Activated naive CD4-positive, alpha-beta T cell treated with anti-CD3 and anti-CD28 coated beads, Interleukin-2, amount 50 U/mL, for 24 hours (primary cell): ENCODE measurements around the gene APLP2.

Experiments used
- H3K27ac Mint-ChIP-seq: one replicate; pipeline ENCODE4 v1.8.0; 2021; ENCODE audit warnings: mild to moderate bottlenecking, mixed read lengths
- H3K27me3 Mint-ChIP-seq: one replicate; pipeline ENCODE4 v1.8.0; 2021; ENCODE audit warnings: mixed read lengths
- H3K36me3 Mint-ChIP-seq: one replicate; pipeline ENCODE4 v1.8.0; 2021; ENCODE audit warnings: mixed read lengths
- H3K4me1 Mint-ChIP-seq: one replicate; pipeline ENCODE4 v1.8.0; 2021; ENCODE audit warnings: mixed read lengths
- H3K4me3 Mint-ChIP-seq: one replicate; pipeline ENCODE4 v1.8.0; 2021; ENCODE audit warnings: mild to moderate bottlenecking, mixed read lengths
- H3K9me3 Mint-ChIP-seq: one replicate; pipeline ENCODE4 v1.8.0; 2021; ENCODE audit warnings: mixed read lengths

The APLP2 gene

DNA sequence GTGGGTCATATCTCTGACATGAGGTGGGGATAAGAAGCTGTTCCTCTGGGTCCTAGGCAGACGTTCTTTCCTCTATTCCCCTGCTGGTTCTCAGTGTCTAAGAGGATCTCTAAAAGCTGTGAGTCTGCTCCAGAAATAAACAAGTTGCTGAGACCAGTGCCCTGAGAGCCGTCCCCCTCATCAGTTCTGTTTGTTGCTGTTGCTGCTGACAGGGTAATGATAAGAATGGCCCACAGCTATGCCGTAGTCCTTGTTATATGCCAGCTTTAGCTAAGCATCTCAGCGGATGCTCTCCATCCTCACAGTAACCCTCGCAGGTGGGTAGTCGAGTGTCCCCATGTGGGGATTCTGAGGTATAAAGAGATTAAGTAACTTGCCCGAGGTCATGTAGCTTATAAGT is 66.4 kb downstream of the APLP2 start:
- no peak overlapping the region for H3K27ac Mint-ChIP-seq
- H3K27me3 Mint-ChIP-seq = no peaks in the 10 kb centered on the region
- H3K36me3 Mint-ChIP-seq = peaks cover 23% of the 10 kb centered on the region
- no peaks in the 10 kb centered on the region for H3K9me3 Mint-ChIP-seq
- H3K4me3 Mint-ChIP-seq = no peak overlapping the region
- no peaks in the 10 kb centered on the region for H3K4me1 Mint-ChIP-seq

DNA sequence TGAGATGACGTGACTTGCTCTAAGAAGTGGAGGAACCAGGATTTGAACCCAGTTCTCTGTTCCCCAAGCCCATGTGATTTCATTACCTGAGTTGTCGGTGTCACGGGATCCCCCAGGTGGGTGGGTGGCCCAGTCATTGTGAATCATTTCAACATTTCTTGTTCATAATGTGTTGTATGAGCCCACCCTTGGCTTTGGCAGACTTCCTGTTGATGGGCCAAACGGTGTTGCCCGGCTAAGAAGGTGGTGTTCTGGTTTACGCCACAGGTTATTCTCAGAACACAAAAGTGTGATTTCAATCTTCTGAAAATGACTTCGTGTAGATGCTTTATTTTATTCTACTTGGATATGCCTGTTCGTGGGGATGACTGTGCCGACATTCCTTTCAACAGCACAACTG is 68.3 kb downstream of the APLP2 start:
- no peaks in the 10 kb centered on the region for H3K27me3 Mint-ChIP-seq
- no peak overlapping the region for H3K4me3 Mint-ChIP-seq
- no peaks in the 10 kb centered on the region for H3K4me1 Mint-ChIP-seq
- H3K27ac Mint-ChIP-seq = no peak overlapping the region
- peaks cover 24% of the 10 kb centered on the region for H3K36me3 Mint-ChIP-seq
- H3K9me3 Mint-ChIP-seq = no peaks in the 10 kb centered on the region

DNA sequence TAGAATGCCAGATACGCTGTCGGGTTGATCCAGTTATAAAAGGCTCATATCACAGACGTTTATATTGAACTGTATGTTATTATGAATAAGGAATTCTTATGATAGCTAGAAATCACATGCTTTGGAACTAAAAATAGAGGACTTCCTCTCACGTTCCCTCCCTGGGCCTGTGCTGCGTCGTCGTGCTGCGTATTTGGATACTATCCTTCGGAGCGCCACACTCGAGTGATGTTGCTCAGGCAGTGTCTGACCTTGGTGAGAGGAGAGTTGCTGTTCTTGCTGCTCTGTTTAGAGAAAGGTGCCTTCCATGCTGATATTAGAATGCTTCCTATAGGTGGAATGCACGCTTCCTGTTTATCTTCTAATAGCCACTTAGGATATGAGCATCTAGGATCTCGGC is 69.7 kb downstream of the APLP2 start:
- H3K36me3 Mint-ChIP-seq = peaks cover 18% of the 10 kb centered on the region
- no peaks in the 10 kb centered on the region for H3K9me3 Mint-ChIP-seq
- no peaks in the 10 kb centered on the region for H3K27me3 Mint-ChIP-seq
- H3K4me3 Mint-ChIP-seq = no peak overlapping the region
- no peak overlapping the region for H3K27ac Mint-ChIP-seq
- no peaks in the 10 kb centered on the region for H3K4me1 Mint-ChIP-seq

DNA sequence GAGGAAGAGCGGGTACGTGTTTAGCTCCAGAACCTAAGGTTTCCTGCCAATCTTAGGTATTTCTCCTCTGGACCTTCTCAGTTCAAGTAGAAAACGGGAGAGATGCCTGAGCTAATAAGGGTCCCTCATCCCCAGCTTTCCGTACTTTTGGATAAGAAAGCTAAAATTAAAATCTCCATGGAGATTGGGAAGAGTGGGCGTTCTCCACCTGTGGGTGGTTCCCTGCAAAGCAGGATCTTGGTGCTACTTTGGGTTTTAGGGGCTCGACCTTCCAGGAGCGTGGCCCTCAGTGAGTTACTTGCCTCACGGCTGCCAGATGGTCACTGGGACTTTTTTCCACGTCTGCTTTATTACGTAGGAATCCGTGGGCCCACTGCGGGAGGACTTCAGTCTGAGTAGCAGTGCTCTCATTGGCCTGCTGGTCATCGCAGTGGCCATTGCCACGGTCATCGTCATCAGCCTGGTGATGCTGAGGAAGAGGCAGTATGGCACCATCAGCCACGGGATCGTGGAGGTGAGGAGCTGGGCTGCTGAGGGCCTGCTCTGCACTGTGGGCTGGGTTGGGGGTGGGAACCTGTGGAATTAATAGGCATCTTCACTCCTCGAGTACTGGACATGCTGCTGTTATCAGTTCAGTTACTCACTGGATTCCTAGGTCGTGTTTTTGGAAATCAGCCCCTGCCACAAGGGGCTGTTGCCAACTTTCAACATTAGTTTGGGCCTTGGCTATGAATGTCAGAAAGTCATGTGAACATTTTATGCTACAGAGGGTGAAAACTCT is 72.1 kb downstream of the APLP2 start:
- H3K27me3 Mint-ChIP-seq = no peaks in the 10 kb centered on the region
- no peaks in the 10 kb centered on the region for H3K9me3 Mint-ChIP-seq
- H3K4me1 Mint-ChIP-seq = peaks cover 8% of the 10 kb centered on the region
- no peak overlapping the region for H3K4me3 Mint-ChIP-seq
- no peak overlapping the region for H3K27ac Mint-ChIP-seq
- H3K36me3 Mint-ChIP-seq = peaks cover 11% of the 10 kb centered on the region

DNA sequence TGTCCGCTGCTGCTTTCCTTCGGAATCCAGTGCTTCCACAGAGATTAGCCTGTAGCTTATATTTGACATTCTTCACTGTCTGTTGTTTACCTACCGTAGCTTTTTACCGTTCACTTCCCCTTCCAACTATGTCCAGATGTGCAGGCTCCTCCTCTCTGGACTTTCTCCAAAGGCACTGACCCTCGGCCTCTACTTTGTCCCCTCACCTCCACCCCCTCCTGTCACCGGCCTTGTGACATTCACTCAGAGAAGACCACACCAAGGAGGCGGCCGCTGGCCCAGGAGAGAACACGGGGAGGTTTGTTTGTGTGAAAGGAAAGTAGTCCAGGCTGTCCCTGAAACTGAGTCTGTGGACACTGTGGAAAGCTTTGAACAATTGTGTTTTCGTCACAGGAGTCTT is 74.4 kb downstream of the APLP2 start:
- Mint-ChIP-seq H3K27ac (no peak overlapping the region), H3K9me3 (no peaks in the 10 kb centered on the region), H3K36me3 (peaks cover 7% of the 10 kb centered on the region), H3K4me3 (no peak overlapping the region), H3K27me3 (no peaks in the 10 kb centered on the region), H3K4me1 (peaks cover 23% of the 10 kb centered on the region)

DNA sequence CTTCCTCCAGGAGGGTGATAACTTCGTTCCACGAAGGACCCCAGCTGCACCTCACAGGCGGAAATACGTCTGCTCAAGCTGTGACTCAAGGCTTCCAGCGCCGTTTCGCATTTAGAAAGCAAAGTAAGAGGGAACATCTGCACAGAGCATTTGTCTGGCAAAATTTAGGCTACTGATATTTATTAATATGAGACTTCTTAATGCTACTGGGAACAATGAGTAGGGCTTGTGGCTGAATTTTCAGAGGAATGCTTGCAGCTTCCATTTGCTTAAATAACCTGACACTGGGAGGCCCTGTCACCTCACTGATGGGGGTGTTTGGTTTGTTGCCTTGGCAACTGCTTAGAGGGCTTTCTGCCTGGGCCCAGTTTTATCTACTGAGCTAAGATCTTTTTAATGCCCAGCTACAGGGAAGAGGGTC is 75.2 kb downstream of the APLP2 start:
- Mint-ChIP-seq H3K27ac (no peak overlapping the region), H3K9me3 (no peaks in the 10 kb centered on the region), H3K4me3 (no peak overlapping the region), H3K36me3 (peaks cover 7% of the 10 kb centered on the region), H3K27me3 (no peaks in the 10 kb centered on the region), H3K4me1 (peaks cover 23% of the 10 kb centered on the region)

DNA sequence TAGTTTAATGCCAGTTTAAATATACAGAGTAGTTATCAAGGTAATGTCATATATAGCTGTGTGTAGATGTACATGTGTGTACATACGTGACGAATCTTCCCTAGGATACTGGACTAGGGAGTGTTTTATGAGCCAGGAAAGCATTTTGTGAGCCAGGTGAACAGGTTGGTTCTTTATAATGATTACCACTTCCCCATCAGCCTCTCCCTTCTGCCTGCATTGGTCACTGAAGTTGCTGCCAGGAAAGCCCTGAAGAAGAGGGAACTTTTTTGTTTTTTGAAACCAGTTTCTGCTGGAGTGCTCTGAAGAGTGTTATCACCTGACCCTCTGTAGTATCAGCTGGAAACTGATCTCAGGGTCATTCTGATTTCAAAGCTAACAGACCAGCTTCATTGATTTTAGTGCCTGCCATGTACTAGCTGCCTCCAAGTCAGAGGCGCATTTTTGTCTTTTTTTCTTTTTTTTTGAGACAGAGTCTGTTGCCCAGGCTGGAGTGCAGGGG is 75.7 kb downstream of the APLP2 start:
- Mint-ChIP-seq H3K4me1 (peaks cover 23% of the 10 kb centered on the region), H3K36me3 (peaks cover 4% of the 10 kb centered on the region), H3K27ac (no peak overlapping the region), H3K9me3 (no peaks in the 10 kb centered on the region), H3K4me3 (no peak overlapping the region), H3K27me3 (no peaks in the 10 kb centered on the region)

DNA sequence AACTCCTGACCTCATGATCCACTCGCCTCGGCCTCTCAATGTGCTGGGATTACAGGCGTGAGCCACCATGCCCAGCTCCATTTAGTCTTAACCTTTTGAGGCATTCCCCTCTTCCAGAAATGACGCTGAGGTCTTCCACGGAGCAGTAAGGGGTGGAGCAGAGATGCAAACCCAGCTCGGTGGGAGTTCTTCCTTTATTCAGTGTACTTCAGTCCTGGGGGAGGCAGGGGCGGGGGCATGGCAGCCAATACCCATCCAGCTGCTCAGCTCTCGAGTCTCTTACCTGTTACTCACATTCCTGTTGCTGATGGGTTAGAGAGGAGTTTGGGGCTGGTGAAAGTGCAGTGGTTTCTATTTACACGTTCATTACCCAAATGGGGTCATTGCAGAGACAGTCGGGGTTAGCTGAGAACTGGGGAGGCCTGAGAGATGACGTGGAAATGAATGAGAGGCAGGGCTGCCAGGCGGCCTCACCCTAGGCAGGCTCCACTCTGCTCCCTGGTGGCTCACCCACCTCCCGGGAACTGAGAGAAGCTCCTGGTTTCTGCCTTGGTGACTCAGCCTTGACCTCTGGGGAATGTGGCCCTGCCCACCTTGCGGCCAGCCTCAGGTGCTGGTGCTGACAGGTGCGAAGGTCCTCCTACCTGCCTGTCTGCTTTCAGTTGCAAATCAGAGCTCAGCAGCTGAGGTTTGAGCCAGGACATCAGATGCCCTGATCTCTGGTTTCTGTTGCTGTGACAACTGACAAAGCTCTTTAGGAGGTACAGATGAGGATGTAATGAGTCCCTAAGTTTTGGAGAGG is 76.5 kb downstream of the APLP2 start:
- Mint-ChIP-seq H3K27ac (peak overlapping the region; percentile 72), H3K9me3 (no peaks in the 10 kb centered on the region), H3K27me3 (no peaks in the 10 kb centered on the region), H3K36me3 (peaks cover 4% of the 10 kb centered on the region), H3K4me3 (no peak overlapping the region), H3K4me1 (peaks cover 23% of the 10 kb centered on the region)

DNA sequence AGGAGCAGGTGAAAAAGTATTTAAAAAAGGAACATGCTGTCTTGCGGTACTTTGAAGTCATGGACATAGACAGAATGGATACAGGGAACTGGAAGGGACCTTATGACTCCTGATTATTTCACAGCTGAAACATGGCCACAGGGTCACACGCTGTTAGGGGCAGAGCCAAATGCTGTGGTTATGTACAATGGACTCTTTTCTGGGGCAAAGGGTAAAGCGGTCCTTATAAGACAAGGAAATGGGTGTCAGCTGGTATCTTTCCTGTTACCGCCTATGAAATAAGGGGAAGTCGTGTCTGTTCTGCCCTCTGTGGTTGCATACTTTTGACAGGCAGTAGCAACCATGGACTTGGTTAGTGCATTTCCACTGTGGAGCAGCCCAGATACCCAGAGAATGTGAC is 77.1 kb downstream of the APLP2 start:
- no peaks in the 10 kb centered on the region for H3K27me3 Mint-ChIP-seq
- no peaks in the 10 kb centered on the region for H3K9me3 Mint-ChIP-seq
- peaks cover 3% of the 10 kb centered on the region for H3K36me3 Mint-ChIP-seq
- peak overlapping the region; percentile 72 for H3K27ac Mint-ChIP-seq
- peaks cover 23% of the 10 kb centered on the region for H3K4me1 Mint-ChIP-seq
- peak overlapping the region; percentile 7 for H3K4me3 Mint-ChIP-seq

DNA sequence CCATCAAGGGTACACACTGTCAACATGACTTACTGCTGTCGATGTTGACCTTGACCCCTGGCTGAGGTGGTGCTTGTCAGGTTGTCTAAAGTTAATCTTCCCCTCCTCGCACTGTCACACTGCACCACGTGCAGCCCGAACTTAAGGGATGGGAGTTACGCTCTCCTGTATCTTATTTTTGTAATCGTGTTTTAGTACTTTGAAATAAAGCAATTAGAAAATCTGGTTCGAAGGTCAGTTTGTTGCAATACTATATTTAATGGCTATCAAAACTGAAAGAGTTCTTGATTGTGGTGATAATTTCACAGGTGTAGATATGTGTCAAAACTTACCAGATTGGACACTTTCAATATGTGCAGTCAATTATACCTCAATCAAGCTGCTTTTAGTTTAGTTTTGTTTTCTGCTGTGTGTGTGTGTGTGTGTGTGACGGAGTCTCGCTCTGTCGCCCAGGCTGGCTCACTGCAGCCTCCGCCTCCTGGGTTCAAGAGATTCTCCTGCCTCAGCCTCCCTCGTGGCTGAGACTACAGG is 79.2 kb downstream of the APLP2 start:
- peaks cover 23% of the 10 kb centered on the region for H3K4me1 Mint-ChIP-seq
- H3K27ac Mint-ChIP-seq = no peak overlapping the region
- H3K36me3 Mint-ChIP-seq = no peaks in the 10 kb centered on the region
- no peaks in the 10 kb centered on the region for H3K9me3 Mint-ChIP-seq
- no peak overlapping the region for H3K4me3 Mint-ChIP-seq
- H3K27me3 Mint-ChIP-seq = no peaks in the 10 kb centered on the region

DNA sequence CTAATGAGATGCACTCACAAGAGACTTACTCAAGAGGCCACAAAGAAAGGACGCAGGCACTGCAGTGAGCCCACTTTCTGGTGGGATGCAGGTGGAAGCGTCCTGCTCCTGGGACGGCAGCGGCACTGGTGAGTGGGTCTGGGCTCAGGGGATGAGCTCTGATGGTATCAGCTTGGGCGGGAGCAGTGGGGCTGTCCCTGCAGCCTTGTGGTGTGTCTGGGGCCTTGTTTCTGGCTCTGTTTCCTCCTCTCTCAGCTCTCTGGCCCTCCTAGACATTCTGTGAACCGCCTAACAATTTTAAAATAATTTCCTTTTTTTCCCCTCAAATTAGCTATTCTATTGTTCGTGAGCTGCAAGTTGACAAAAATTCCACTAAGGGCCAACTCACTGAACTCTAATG is 81.1 kb downstream of the APLP2 start:
- Mint-ChIP-seq H3K36me3 (no peaks in the 10 kb centered on the region), H3K4me1 (peaks cover 23% of the 10 kb centered on the region), H3K9me3 (no peaks in the 10 kb centered on the region), H3K4me3 (no peak overlapping the region), H3K27me3 (no peaks in the 10 kb centered on the region), H3K27ac (no peak overlapping the region)

DNA sequence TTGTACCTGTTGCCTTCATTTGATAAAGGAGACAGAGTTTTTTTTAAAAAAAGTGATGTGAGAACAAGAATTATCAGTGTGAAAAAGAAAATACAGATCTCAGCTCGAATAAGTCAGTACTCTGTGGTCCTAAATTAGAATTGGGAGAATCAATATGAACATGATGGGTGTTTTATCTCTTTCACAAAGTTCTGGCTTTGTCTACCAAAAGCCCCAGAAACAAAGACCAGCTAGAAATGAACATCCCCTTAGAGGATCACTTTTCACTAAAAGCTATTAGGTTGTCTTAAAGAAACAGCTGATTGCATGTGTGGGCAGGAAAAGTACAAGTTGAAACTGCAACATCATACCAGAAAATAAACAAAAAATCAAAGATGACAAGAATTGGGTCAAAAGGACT is 81.5 kb downstream of the APLP2 start:
- no peaks in the 10 kb centered on the region for H3K36me3 Mint-ChIP-seq
- H3K27me3 Mint-ChIP-seq = no peaks in the 10 kb centered on the region
- peaks cover 20% of the 10 kb centered on the region for H3K4me1 Mint-ChIP-seq
- H3K27ac Mint-ChIP-seq = no peak overlapping the region
- no peak overlapping the region for H3K4me3 Mint-ChIP-seq
- H3K9me3 Mint-ChIP-seq = no peaks in the 10 kb centered on the region

DNA sequence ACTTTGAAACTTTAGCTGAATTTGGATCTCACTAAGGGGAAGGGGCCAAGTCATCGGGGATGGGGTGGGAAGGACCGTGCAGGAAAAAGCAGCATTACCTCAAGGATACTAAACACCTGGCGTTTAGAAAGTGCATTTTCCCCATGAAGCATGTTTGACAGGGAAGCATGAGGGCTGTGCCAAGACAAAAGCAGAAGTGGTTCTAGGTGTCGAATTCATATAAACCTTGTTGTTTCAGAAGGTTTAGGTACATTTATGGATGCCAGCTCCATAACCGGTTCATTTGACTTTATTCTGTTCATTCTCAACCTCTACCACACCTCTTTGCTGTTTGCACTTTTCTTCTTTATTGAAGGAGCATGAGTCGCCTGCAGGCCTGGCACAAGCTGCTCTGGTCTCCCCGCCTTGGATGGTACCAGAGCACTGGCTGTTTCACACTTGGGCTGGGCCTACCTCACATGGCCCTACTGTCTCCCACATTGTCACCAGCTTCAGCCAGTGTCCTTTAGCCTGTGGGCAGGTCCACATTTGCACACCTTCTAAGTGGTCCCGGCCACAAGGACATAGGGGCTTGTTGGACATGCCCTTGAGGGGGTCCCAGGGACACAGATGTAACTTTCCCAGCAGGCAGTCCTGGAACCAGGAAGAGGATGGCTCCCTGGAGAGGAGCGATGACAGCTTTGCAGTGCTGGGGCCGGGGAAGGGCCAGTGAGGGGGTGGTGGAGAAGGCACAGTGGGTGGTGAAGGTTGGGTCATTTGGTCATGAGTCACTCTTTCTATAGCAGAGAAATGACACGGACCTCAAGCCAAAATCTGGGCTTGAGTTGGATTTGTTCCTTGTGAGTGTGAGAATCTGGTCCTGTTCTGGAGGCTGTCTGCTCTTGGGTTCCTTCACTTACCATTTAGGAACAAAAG is 86.7 kb downstream of the APLP2 start:
- Mint-ChIP-seq H3K27me3 (peaks cover 22% of the 10 kb centered on the region), H3K4me3 (no peak overlapping the region), H3K4me1 (peaks cover 20% of the 10 kb centered on the region), H3K36me3 (peaks cover 1% of the 10 kb centered on the region), H3K9me3 (no peaks in the 10 kb centered on the region), H3K27ac (no peak overlapping the region)

DNA sequence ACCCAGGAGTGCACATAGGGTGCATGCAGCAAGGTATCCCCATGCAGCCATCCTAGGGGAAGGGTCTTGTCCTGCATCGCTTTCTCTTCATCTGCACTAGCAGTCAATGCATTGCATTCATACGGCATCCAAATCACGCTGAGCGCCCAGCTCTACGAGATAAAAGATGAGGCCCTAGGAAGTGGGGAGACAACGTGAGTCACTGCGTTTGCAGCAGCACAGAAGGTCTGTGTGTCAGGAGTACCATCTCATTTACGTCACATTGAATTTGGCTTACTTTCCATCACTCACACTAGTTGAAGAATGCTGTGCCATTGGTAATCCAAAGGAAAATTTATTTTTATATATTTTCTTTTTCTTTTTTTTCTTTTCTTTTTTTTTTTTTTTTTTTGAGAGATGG is 87.4 kb downstream of the APLP2 start:
- no peak overlapping the region for H3K27ac Mint-ChIP-seq
- peaks cover 1% of the 10 kb centered on the region for H3K36me3 Mint-ChIP-seq
- peaks cover 23% of the 10 kb centered on the region for H3K4me1 Mint-ChIP-seq
- no peaks in the 10 kb centered on the region for H3K9me3 Mint-ChIP-seq
- H3K4me3 Mint-ChIP-seq = no peak overlapping the region
- H3K27me3 Mint-ChIP-seq = peaks cover 27% of the 10 kb centered on the region

DNA sequence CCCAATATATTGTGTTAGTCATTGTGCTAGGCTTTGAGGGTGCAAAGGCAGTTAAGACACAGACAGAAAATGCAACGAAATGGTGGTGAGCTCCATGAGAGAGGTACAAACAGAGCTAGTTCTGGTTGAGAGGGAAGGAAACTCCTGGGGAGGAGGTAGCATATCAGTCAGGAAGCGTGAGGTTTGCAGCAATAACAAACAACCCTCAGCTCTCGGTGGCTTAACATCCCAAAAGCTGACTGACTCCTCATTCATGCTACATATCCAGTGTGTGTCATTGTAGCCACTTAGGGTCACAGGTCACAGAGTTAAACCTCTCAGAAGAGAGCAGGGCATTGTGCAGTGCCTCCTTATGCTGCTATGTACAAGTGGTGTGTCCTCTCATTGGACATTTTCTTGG is 88.1 kb downstream of the APLP2 start:
- peaks cover 33% of the 10 kb centered on the region for H3K27me3 Mint-ChIP-seq
- no peak overlapping the region for H3K27ac Mint-ChIP-seq
- H3K9me3 Mint-ChIP-seq = no peaks in the 10 kb centered on the region
- H3K4me3 Mint-ChIP-seq = peak overlapping the region; percentile 73
- peaks cover 1% of the 10 kb centered on the region for H3K36me3 Mint-ChIP-seq
- H3K4me1 Mint-ChIP-seq = peaks cover 23% of the 10 kb centered on the region
